Suprapubic skin (tissue), 4 donors: Measurements from ENCODE around the gene ITPK1. TPM values are rescaled to one million over a fixed set of nuclear protein-coding genes. Genes with fewer than 3 reads are reported as not detected.
"Not testable (repeated sequence)": the region's sequence is repeated elsewhere in the genome, so short reads cannot be mapped to it uniquely, and the experiment has no call there.

Source experiments
- DNase-seq, 2 donors: peaks; one replicate each; pipeline ENCODE4 v3.0.0-alpha.2; 2019; ENCODE audit warnings: low spot score in 2 of 2
- H3K27ac ChIP-seq: fragments of 200-600 bp; sonication (generic); one replicate; pipeline ENCODE4 v1.5.1; 2019
- H3K27me3 ChIP-seq: fragments of 200-600 bp; sonication (generic); one replicate; pipeline ENCODE4 v1.5.1; 2019
- H3K36me3 ChIP-seq: fragments of 200-600 bp; sonication (generic); one replicate; pipeline ENCODE4 v1.5.1; 2019
- H3K4me1 ChIP-seq: fragments of 200-600 bp; sonication (generic); one replicate; pipeline ENCODE4 v1.5.1; 2019
- H3K4me3 ChIP-seq: fragments of 200-600 bp; sonication (generic); one replicate; pipeline ENCODE4 v1.5.1; 2019; ENCODE audit warnings: mild to moderate bottlenecking
- H3K9me3 ChIP-seq: fragments of 200-600 bp; sonication (generic); one replicate; pipeline ENCODE4 v1.5.1; 2019
- CTCF ChIP-seq, 2 donors: fragments of 200-600 bp in 1 of 2; fragments of 450-650 bp in 1 of 2; sonication (generic) in 1 of 2; IDR thresholded peaks; one replicate each; pipeline ENCODE4 v1.5.1; 2016 to 2019; ENCODE audit warnings: antibody characterized with exemption in 2 of 2, mild to moderate bottlenecking in 1 of 2, moderate library complexity in 1 of 2
- EP300 ChIP-seq: sonication (generic); formaldehyde crosslinking; IDR thresholded peaks from one replicate; pipeline ENCODE4 v1.6.1; 2017; ENCODE audit warnings: antibody characterized with exemption
- POLR2A ChIP-seq, 2 donors: fragments of 450-650 bp; IDR thresholded peaks; one replicate each; pipeline ENCODE4 v1.6.1; 2017; ENCODE audit warnings: antibody characterized with exemption in 2 of 2, mild to moderate bottlenecking in 2 of 2, moderate library complexity in 2 of 2
- POLR2AphosphoS5 ChIP-seq, 3 donors: sonication (generic); formaldehyde crosslinking; IDR thresholded peaks; one replicate each; pipeline ENCODE4 v1.6.1; 2017; ENCODE audit warnings: antibody characterized with exemption in 3 of 3
- WGBS: methylation state at CpG from one replicate; pipeline ENCODE4 v1.1.5; 2018; 5-methylcytosine and 5-hydroxymethylcytosine counted together
- total RNA-seq, 4 donors: library from RNA; depleted of rRNA; stranded (reverse); fragments of >200 nt; gene quantifications; one replicate each; pipeline ENCODE4 v1.1.0, GENCODE V29; 2016

ITPK1 gene
- total RNA-seq, 4 donors from 2014 or later, result 29.9 to 33.6 (median 32.2) TPM

GRCh38 chr14:93146119-93146518, 30.4 kb upstream of the ITPK1 start:
- no peak for DNase-seq
- peaks cover 8% of the 10 kb centered on the region for H3K4me1 ChIP-seq
- H3K36me3 ChIP-seq, result no peaks in the 10 kb centered on the region
- H3K4me3 ChIP-seq, result no peak overlapping the region
- no peak for TF ChIP-seq CTCF (IDR thresholded peaks at IDR 0.05)
- no peak for TF ChIP-seq POLR2AphosphoS5 (IDR thresholded peaks at IDR 0.05)
- TF ChIP-seq POLR2A (IDR thresholded peaks at IDR 0.05), result no peak
- TF ChIP-seq EP300, result no peak
- no peak overlapping the region for H3K27ac ChIP-seq
- WGBS, result 81% methylated on average over 9 of the region's 9 CpGs
- H3K9me3 ChIP-seq, result no peaks in the 10 kb centered on the region
- H3K27me3 ChIP-seq, result no peaks in the 10 kb centered on the region

- TF ChIP-seq POLR2A (IDR thresholded peaks at IDR 0.05) (no peak), POLR2AphosphoS5 (IDR thresholded peaks at IDR 0.05) (no peak)
- peaks cover 4% of the 10 kb centered on the region for H3K4me1 ChIP-seq
- 89% methylated on average over 11 of the region's 13 CpGs for WGBS
- H3K27ac ChIP-seq, result no peak overlapping the region
- DNase-seq, result no peak
- H3K27me3 ChIP-seq, result no peaks in the 10 kb centered on the region
- no peaks in the 10 kb centered on the region for H3K36me3 ChIP-seq
- H3K9me3 ChIP-seq, result no peaks in the 10 kb centered on the region
- H3K4me3 ChIP-seq, result no peak overlapping the region
These were observed 27.3 kb upstream of the ITPK1 start for GRCh38 chr14:93142854-93143652.

- Histone ChIP-seq H3K9me3 (no peaks in the 10 kb centered on the region), H3K4me3 (no peak overlapping the region), H3K36me3 (no peaks in the 10 kb centered on the region), H3K27me3 (no peaks in the 10 kb centered on the region), H3K4me1 (peaks cover 4% of the 10 kb centered on the region), H3K27ac (no peak overlapping the region)
- no peak for DNase-seq
- WGBS, result 37% methylated on average over 17 of the region's 17 CpGs
- no peak for TF ChIP-seq POLR2A (IDR thresholded peaks at IDR 0.05)
- no peak for TF ChIP-seq CTCF (IDR thresholded peaks at IDR 0.05)
- no peak for TF ChIP-seq POLR2AphosphoS5 (IDR thresholded peaks at IDR 0.05)
- TF ChIP-seq EP300, result no peak
These were observed 22.1 kb upstream of the ITPK1 start for GRCh38 chr14:93137864-93138263.

- not testable (repeated sequence) for DNase-seq, H3K4me3 ChIP-seq, H3K4me1 ChIP-seq, H3K27ac ChIP-seq, H3K36me3 ChIP-seq, H3K9me3 ChIP-seq, H3K27me3 ChIP-seq
- WGBS, result 87% methylated on average over 13 of the region's 13 CpGs
These were observed 20.8 kb upstream of the ITPK1 start for GRCh38 chr14:93136508-93136907.

- H3K4me1 ChIP-seq, result peaks cover 4% of the 10 kb centered on the region
- TF ChIP-seq CTCF (IDR thresholded peaks at IDR 0.05) (no peak), POLR2A (IDR thresholded peaks at IDR 0.05) (no peak), POLR2AphosphoS5 (IDR thresholded peaks at IDR 0.05) (no peak), EP300 (no peak)
- H3K4me3 ChIP-seq, result no peak overlapping the region
- WGBS, result 57% methylated on average over 8 of the region's 8 CpGs
- H3K36me3 ChIP-seq, result no peaks in the 10 kb centered on the region
- H3K27ac ChIP-seq, result no peak overlapping the region
- no peaks in the 10 kb centered on the region for H3K27me3 ChIP-seq
- H3K9me3 ChIP-seq, result no peaks in the 10 kb centered on the region
- no peak for DNase-seq
These were observed 20.3 kb upstream of the ITPK1 start for GRCh38 chr14:93136009-93136408.

GRCh38 chr14:93135399-93135798, 19.7 kb upstream of the ITPK1 start:
- H3K36me3 ChIP-seq, result no peaks in the 10 kb centered on the region
- no peaks in the 10 kb centered on the region for H3K9me3 ChIP-seq
- no peak for TF ChIP-seq CTCF (IDR thresholded peaks at IDR 0.05)
- TF ChIP-seq EP300, result no peak
- no peak for TF ChIP-seq POLR2AphosphoS5 (IDR thresholded peaks at IDR 0.05)
- no peak for TF ChIP-seq POLR2A (IDR thresholded peaks at IDR 0.05)
- peaks cover 4% of the 10 kb centered on the region for H3K4me1 ChIP-seq
- no peak for DNase-seq
- 89% methylated on average over 5 of the region's 5 CpGs for WGBS
- H3K4me3 ChIP-seq, result no peak overlapping the region
- no peak overlapping the region for H3K27ac ChIP-seq
- no peaks in the 10 kb centered on the region for H3K27me3 ChIP-seq
